HCT116 (cell line): ENCODE measurements around the gene PGLYRP4. TPM values are rescaled to one million over a fixed set of nuclear protein-coding genes. Genes with fewer than 3 reads are reported as not detected.

Source experiments
- ATAC-seq: fragments of 200-7000 bp; cut with Tn5 transposase; 2 replicates; pipeline ENCODE4 v1.9.1; 2020; ENCODE audit warnings: mild to moderate bottlenecking, moderate library complexity
- BruUV-seq: library from RNA; stranded (reverse); fragments of 400-500 nt; replicated peaks from 2 replicates; lab custom pipeline; 2021; lab: Mats Ljungman, UMichigan
- CTCF ChIA-PET: fragments of 300-600 bp; sonication (Branson Sonifier 250); formaldehyde crosslinking; loops from one replicate; lab custom pipeline; 2021; ENCODE audit warnings: antibody characterized with exemption; lab: Charles Lee
- POLR2A ChIA-PET: fragments of 300-600, 350-600 bp; sonication (Branson Sonifier 250); formaldehyde crosslinking; loops from one replicate; lab custom pipeline; 2021; ENCODE audit warnings: antibody characterized with exemption; lab: Charles Lee
- RAD21 ChIA-PET, 2 experiments: fragments of 300-600 bp; sonication (Branson Sonifier 250); formaldehyde crosslinking; loops; one replicate each; lab custom pipeline; 2023; ENCODE audit warnings: low total read pairs in 2 of 2; ENCODE audit not compliant: uncharacterized antibody in 2 of 2, unreplicated experiment in 2 of 2, low non-redundant PET in 1 of 2; lab: Charles Lee
- DNase-seq: peaks from one replicate; pipeline ENCODE4 v3.0.0-alpha.2; 2010; ENCODE audit warnings: low read depth, low spot score
- H2AFZ ChIP-seq: fragments of 200-600 bp; shearing (Covaris generic), sonication (generic); 2 replicates; pipeline ENCODE4 v1.6.1; 2017; ENCODE audit warnings: low read depth, mixed run types, mixed read lengths, antibody characterized with exemption, low read length; ENCODE audit not compliant: poor library complexity, severe bottlenecking
- H3K27ac ChIP-seq: 2 replicates; pipeline ENCODE4 v1.5.1; 2012; ENCODE audit warnings: low read depth, low read length
- H3K27me3 ChIP-seq: fragments of 200-600 bp; sonication (generic); 2 replicates; pipeline ENCODE4 v1.6.1; 2016; ENCODE audit warnings: mixed run types, low read length, mixed read lengths; ENCODE audit not compliant: insufficient read depth
- H3K36me3 ChIP-seq, 2 experiments: fragments of 200-500 bp in 1 of 2; fragments of 200-600 bp in 1 of 2; sonication (Bioruptor generic) in 1 of 2; sonication (generic) in 1 of 2; 2 replicates each; pipeline versions ENCODE4 v1.5.1 to v1.6.1; 2014 to 2016; ENCODE audit warnings: low read length in 2 of 2, inconsistent platforms in 1 of 2, mixed read lengths in 1 of 2, mixed run types in 1 of 2; ENCODE audit not compliant: insufficient read depth in 2 of 2, control insufficient read depth in 1 of 2
- H3K4me1 ChIP-seq, 2 experiments: fragments of 200-600 bp in 1 of 2; sonication (generic) in 1 of 2; 2 replicates each; pipeline versions ENCODE4 v1.5.1 to v1.6.1; 2012 to 2017; ENCODE audit warnings: low read length in 2 of 2, inconsistent platforms in 1 of 2, mild to moderate bottlenecking in 1 of 2, mixed read lengths in 1 of 2, mixed run types in 1 of 2, moderate library complexity in 1 of 2; ENCODE audit not compliant: insufficient read depth in 2 of 2, control insufficient read depth in 1 of 2
- H3K4me2 ChIP-seq: fragments of 200-600 bp; sonication (generic); 2 replicates; pipeline ENCODE4 v1.6.1; 2017; ENCODE audit warnings: mixed run types, low read length, mixed read lengths
- H3K4me3 ChIP-seq, 2 experiments: fragments of 200-600 bp in 1 of 2; sonication (generic) in 1 of 2; replicated peaks in 1 of 2; 2 replicates each; pipeline ENCODE4 v1.5.1; 2011 to 2016; ENCODE audit warnings: low read length in 2 of 2, control low read depth in 1 of 2, low read depth in 1 of 2, mild to moderate bottlenecking in 1 of 2, mixed read lengths in 1 of 2, mixed run types in 1 of 2
- H3K79me2 ChIP-seq: fragments of 200-600 bp; sonication (generic); 2 replicates; pipeline ENCODE4 v1.6.1; 2017; ENCODE audit warnings: mild to moderate bottlenecking, mixed run types, low read length, moderate library complexity, mixed read lengths; ENCODE audit not compliant: insufficient read depth
- H3K9ac ChIP-seq: fragments of 200-600 bp; sonication (generic); 2 replicates; pipeline ENCODE4 v1.6.1; 2016; ENCODE audit warnings: low read length, mixed read lengths
- H3K9me2 ChIP-seq: fragments of 200-600 bp; sonication (generic), shearing (Covaris generic); 2 replicates; pipeline ENCODE4 v1.6.1; 2017; ENCODE audit warnings: mixed run types, mild to moderate bottlenecking, moderate library complexity; ENCODE audit not compliant: insufficient read depth
- H3K9me3 ChIP-seq, 2 experiments: fragments of 200-500 bp in 1 of 2; fragments of 200-600 bp in 1 of 2; sonication (Bioruptor generic) in 1 of 2; sonication (generic) in 1 of 2; 2 replicates each; pipeline ENCODE4 v1.6.1; 2014 to 2017; ENCODE audit warnings: low read length in 2 of 2, mixed read lengths in 2 of 2, inconsistent platforms in 1 of 2, low read depth in 1 of 2, mild to moderate bottlenecking in 1 of 2, mixed run types in 1 of 2, moderate library complexity in 1 of 2; ENCODE audit not compliant: control insufficient read depth in 1 of 2, insufficient read depth in 1 of 2
- H4K20me1 ChIP-seq: fragments of 200-600 bp; sonication (generic), shearing (Covaris generic); 2 replicates; pipeline ENCODE4 v1.6.1; 2017; ENCODE audit warnings: mixed run types, mild to moderate bottlenecking, moderate library complexity; ENCODE audit not compliant: insufficient read depth
- CBX3 ChIP-seq: IDR thresholded peaks from 2 replicates; pipeline ENCODE4 v1.6.1; 2012; ENCODE audit warnings: low read depth
- CEBPB ChIP-seq: IDR thresholded peaks from 2 replicates; pipeline ENCODE4 v1.6.1; 2012; ENCODE audit warnings: low read depth
- EGR1 ChIP-seq: IDR thresholded peaks from 2 replicates; pipeline ENCODE4 v1.6.1; 2012; ENCODE audit warnings: low read depth
- ELF1 ChIP-seq: IDR thresholded peaks from 2 replicates; pipeline ENCODE4 v1.6.1; 2012; ENCODE audit warnings: low read depth, borderline replicate concordance
- EZH2phosphoT487 ChIP-seq: fragments of 200-600 bp; IDR thresholded peaks from 2 replicates; pipeline ENCODE4 v1.6.1; 2018; ENCODE audit warnings: antibody characterized with exemption, borderline replicate concordance
- JUND ChIP-seq: IDR thresholded peaks from 2 replicates; pipeline ENCODE4 v1.6.1; 2012
- POLR2A ChIP-seq: IDR thresholded peaks from 2 replicates; pipeline ENCODE4 v1.7.0; 2011; ENCODE audit warnings: borderline replicate concordance; ENCODE audit not compliant: insufficient read depth, insufficient read length; ENCODE audit errors: extremely low read depth
- POLR2AphosphoS5 ChIP-seq: IDR thresholded peaks from 2 replicates; pipeline ENCODE4 v1.6.1; 2011; ENCODE audit warnings: mild to moderate bottlenecking, low read depth, low read length, moderate library complexity
- SIN3A ChIP-seq: IDR thresholded peaks from 2 replicates; pipeline ENCODE4 v1.6.1; 2012; ENCODE audit warnings: low read depth
- SRF ChIP-seq: IDR thresholded peaks from 2 replicates; pipeline ENCODE4 v1.6.1; 2012; ENCODE audit warnings: low read depth
- TCF7L2 ChIP-seq: IDR thresholded peaks from 2 replicates; pipeline ENCODE4 v1.7.0; 2011; ENCODE audit warnings: borderline replicate concordance, inconsistent platforms; ENCODE audit not compliant: insufficient read depth, insufficient read length; ENCODE audit errors: extremely low read depth
- YY1 ChIP-seq: IDR thresholded peaks from 2 replicates; pipeline ENCODE4 v1.6.1; 2011; ENCODE audit warnings: low read length, low read depth, moderate library complexity, mild to moderate bottlenecking; ENCODE audit not compliant: insufficient replicate concordance; ENCODE audit errors: extremely low read depth
- ZFX ChIP-seq: fragments of 450-650 bp; IDR thresholded peaks from 2 replicates; pipeline ENCODE4 v1.6.1; 2017
- intact Hi-C: fragments of 100-400 bp; cut with micrococcal nuclease; formaldehyde crosslinking; loops from 2 replicates; pipeline ENCODE4 v1.10.0; 2022
- total RNA-seq: library from RNA; stranded (reverse); gene quantifications from one replicate; pipeline ENCODE4 v1.2.1, GENCODE V29; 2021; ENCODE audit not compliant: unreplicated experiment
- TF ChIP-seq, protein P1 (sequence below): IDR thresholded peaks from 2 replicates; pipeline ENCODE4 v1.6.1; 2011; ENCODE audit warnings: mild to moderate bottlenecking, low read length, moderate library complexity; ENCODE audit not compliant: insufficient replicate concordance; ENCODE audit errors: extremely low read depth
- TF ChIP-seq, protein P2 (sequence below), 3 experiments: fragments of 200-600 bp in 1 of 3; sonication (generic) in 1 of 3; IDR thresholded peaks in 2 of 3; conservative IDR thresholded peaks in 1 of 3; 2 replicates each; pipeline ENCODE4 v1.5.1; 2012 to 2017; ENCODE audit warnings: low read depth in 2 of 3, low read length in 2 of 3, antibody characterized with exemption in 1 of 3, borderline replicate concordance in 1 of 3, control low read depth in 1 of 3, mild to moderate bottlenecking in 1 of 3, mixed read lengths in 1 of 3, mixed run types in 1 of 3, moderate library complexity in 1 of 3; ENCODE audit not compliant: insufficient read depth in 1 of 3
- TF ChIP-seq, protein P3 (sequence below): IDR thresholded peaks from 2 replicates; pipeline ENCODE4 v1.6.1; 2012

Gene PGLYRP4
- total RNA-seq, 1 experiment from 2014 or later, result not detected

DNA sequence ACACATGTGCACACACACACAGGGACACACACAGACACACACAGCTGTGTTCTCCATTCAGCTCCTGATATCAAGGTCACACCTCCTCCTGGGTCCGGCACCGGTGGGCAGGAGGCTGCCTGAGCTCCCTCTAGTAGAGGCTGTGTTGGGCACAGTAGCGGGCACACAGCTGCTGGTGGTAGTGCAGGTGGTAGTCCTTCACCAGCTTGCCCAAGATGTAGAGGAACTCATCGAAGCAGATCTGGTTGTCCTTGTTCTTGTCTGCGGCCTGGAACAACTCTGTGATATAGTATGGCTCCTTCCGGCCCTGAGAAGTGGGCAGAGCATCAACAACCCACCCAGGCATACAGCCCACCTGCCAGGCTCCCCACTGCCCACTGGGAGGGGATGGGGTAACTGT lies 47.8 kb upstream of the PGLYRP4 start (continued):
- TF ChIP-seq, protein P1, sequence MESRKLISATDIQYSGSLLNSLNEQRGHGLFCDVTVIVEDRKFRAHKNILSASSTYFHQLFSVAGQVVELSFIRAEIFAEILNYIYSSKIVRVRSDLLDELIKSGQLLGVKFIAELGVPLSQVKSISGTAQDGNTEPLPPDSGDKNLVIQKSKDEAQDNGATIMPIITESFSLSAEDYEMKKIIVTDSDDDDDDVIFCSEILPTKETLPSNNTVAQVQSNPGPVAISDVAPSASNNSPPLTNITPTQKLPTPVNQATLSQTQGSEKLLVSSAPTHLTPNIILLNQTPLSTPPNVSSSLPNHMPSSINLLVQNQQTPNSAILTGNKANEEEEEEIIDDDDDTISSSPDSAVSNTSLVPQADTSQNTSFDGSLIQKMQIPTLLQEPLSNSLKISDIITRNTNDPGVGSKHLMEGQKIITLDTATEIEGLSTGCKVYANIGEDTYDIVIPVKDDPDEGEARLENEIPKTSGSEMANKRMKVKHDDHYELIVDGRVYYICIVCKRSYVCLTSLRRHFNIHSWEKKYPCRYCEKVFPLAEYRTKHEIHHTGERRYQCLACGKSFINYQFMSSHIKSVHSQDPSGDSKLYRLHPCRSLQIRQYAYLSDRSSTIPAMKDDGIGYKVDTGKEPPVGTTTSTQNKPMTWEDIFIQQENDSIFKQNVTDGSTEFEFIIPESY, result no peak
- TF ChIP-seq EZH2phosphoT487, result no peak
- no peak for TF ChIP-seq JUND
- TF ChIP-seq, protein P2, sequence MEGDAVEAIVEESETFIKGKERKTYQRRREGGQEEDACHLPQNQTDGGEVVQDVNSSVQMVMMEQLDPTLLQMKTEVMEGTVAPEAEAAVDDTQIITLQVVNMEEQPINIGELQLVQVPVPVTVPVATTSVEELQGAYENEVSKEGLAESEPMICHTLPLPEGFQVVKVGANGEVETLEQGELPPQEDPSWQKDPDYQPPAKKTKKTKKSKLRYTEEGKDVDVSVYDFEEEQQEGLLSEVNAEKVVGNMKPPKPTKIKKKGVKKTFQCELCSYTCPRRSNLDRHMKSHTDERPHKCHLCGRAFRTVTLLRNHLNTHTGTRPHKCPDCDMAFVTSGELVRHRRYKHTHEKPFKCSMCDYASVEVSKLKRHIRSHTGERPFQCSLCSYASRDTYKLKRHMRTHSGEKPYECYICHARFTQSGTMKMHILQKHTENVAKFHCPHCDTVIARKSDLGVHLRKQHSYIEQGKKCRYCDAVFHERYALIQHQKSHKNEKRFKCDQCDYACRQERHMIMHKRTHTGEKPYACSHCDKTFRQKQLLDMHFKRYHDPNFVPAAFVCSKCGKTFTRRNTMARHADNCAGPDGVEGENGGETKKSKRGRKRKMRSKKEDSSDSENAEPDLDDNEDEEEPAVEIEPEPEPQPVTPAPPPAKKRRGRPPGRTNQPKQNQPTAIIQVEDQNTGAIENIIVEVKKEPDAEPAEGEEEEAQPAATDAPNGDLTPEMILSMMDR (IDR thresholded peaks at IDR 0.05 in 2 of 3, conservative IDR thresholded peaks at IDR 0.05 in 1 of 3; ENCODE audit: borderline replicate concordance in 1 of 3, insufficient read depth in 1 of 3, low read depth in 2 of 3, low read length in 2 of 3), result no peak
- no peak for TF ChIP-seq CBX3
- TF ChIP-seq, all 23 proteins: peak for 0

DNA sequence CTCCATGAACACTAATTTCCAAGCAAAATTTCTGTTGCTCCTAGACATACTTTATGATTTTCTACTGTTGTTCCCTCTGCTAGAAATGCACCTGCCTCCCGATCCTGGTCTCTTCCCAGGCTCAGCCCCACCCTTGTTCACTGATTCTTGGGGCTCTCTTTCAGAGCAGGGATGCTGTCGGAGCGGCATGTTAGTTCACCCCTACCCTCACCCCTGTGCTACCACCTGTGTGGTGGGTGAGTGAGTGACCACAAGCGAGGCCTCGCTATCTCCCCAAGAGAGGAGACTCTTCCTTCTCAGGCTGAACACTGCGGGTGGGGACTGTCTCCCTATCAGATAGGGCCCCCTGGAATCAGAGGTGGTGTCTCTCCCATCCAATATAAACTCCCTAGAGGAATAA lies 47.1 kb upstream of the PGLYRP4 start:
- ChIA-PET POLR2A (no interaction called here), CTCF (no interaction called here), RAD21 (no interaction called here)
- Histone ChIP-seq H3K4me2 (no peak overlapping the region), H3K9me2 (no peaks in the 10 kb centered on the region), H3K36me3 (no peaks in the 10 kb centered on the region), H3K9me3 (no peaks in the 10 kb centered on the region), H2AFZ (no peak overlapping the region), H3K27ac (no peak overlapping the region), H3K4me3 (no peak overlapping the region), H3K79me2 (no peaks in the 10 kb centered on the region), H3K4me1 (no peaks in the 10 kb centered on the region), H3K9ac (no peak overlapping the region), H3K27me3 (peaks cover 72% of the 10 kb centered on the region), H4K20me1 (no peaks in the 10 kb centered on the region)
- no TSS peak for BruUV-seq
- DNase-seq (no peak), ATAC-seq (no peak)
- intact Hi-C loops, result no loop called here
- TF ChIP-seq POLR2A, result no peak
- TF ChIP-seq SIN3A, result no peak
- no peak for TF ChIP-seq EGR1
- TF ChIP-seq ELF1, result no peak
- TF ChIP-seq CEBPB, result no peak
- no peak for TF ChIP-seq TCF7L2
- TF ChIP-seq CBX3, result no peak
- TF ChIP-seq EZH2phosphoT487, result no peak
- TF ChIP-seq, protein P2 (IDR thresholded peaks at IDR 0.05 in 2 of 3, conservative IDR thresholded peaks at IDR 0.05 in 1 of 3; ENCODE audit: borderline replicate concordance in 1 of 3, insufficient read depth in 1 of 3, low read depth in 2 of 3, low read length in 2 of 3), result no peak
- TF ChIP-seq YY1, result no peak
- TF ChIP-seq ZFX, result no peak
- TF ChIP-seq, protein P1, result no peak
- TF ChIP-seq SRF, result no peak
- TF ChIP-seq POLR2AphosphoS5, result no peak
- TF ChIP-seq, protein P3, sequence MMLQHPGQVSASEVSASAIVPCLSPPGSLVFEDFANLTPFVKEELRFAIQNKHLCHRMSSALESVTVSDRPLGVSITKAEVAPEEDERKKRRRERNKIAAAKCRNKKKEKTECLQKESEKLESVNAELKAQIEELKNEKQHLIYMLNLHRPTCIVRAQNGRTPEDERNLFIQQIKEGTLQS, result no peak
